ENCODE results near the gene SOCS7.

The SOCS7 gene

GRCh38 chr17:38351412-38352222, at the start of gene SOCS7:
Gene SOCS7, plus strand, starts transcription at chr17:38351844. Its CDS starts 209 bp downstream, at chr17:38352053.
- peak; percentile 89 for DNase-seq (ENCODE audit: low read depth)
- H3K4me3 ChIP-seq (ENCODE audit: control insufficient read depth, low read depth, low read length) = peak within 1 kb of the TSS; percentile 70

GRCh38 chr17:38315497-38315896, 36.1 kb upstream of the SOCS7 start:
- no peak for TF ChIP-seq CTCF (conservative IDR thresholded peaks at IDR 0.05; ENCODE audit: control insufficient read depth, insufficient read depth, low read depth, low read length)
- no peak overlapping the region for H3K4me3 ChIP-seq (ENCODE audit: control insufficient read depth, low read depth, low read length)
- no peak for DNase-seq (ENCODE audit: low read depth)

More at GRCh38 chr17:38351412-38352222, at the start of gene SOCS7:
- TF ChIP-seq CTCF (conservative IDR thresholded peaks at IDR 0.05; ENCODE audit: control insufficient read depth, insufficient read depth, low read depth, low read length) = no peak

- TF ChIP-seq CTCF (conservative IDR thresholded peaks at IDR 0.05; ENCODE audit: control insufficient read depth, insufficient read depth, low read depth, low read length) = no peak
- no peak overlapping the region for H3K4me3 ChIP-seq (ENCODE audit: control insufficient read depth, low read depth, low read length)
- no peak for DNase-seq (ENCODE audit: low read depth)
Observed at GRCh38 chr17:38317081-38317480, 34.6 kb upstream of the SOCS7 start.

DNA sequence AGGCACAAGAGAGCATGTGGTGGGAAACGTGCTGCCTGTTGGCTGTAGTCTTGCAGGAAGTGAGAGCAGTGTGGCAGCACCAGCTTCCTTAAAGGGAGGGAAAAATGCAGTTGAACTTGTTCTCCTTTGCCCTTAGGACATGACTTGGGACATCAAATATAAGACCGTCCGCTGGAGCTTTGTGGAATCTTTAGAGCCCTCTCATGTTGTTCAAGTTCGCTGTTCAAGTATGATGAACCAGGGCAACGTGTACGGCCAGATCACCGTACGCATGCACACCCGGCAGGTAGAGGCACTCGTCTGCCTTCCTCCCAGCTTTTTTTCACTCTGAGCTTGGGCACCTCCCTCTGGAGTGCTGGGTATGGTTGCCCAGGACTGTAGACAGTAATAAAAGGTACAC, 31.2 kb upstream of the SOCS7 start:
- TF ChIP-seq CTCF (conservative IDR thresholded peaks at IDR 0.05; ENCODE audit: control insufficient read depth, insufficient read depth, low read depth, low read length) = no peak
- no peak for DNase-seq (ENCODE audit: low read depth)

DNA sequence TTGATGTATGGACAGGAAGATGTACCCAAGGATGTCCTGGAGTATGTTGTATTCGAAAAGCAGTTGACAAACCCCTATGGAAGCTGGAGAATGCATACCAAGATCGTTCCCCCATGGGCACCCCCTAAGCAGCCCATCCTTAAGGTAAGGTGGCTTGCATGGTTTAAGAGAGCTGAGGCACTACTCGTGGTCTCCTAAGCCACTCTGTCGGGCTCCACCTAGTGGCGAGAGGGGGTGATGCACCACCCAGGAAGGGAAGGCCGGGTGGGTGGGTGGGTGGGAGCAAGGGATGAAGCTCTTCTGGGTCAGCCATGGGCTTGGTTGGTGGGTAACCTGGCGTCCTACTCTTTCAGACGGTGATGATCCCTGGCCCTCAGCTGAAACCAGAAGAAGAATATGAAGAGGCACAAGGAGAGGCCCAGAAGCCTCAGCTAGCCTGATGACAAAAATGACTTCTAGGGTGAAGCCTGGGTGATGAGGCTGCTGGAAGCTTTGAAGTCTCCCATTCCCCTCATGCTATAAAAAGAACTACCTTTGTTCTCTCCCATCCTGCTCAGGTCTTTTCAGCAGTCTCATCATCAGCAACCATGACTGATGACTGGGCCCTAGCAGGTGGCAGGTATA, 29.4 kb upstream of the SOCS7 start:
- DNase-seq (ENCODE audit: low read depth) = peak; percentile 52
- no peak overlapping the region for H3K4me3 ChIP-seq (ENCODE audit: control insufficient read depth, low read depth, low read length)
- peak; percentile 61 for TF ChIP-seq CTCF (conservative IDR thresholded peaks at IDR 0.05; ENCODE audit: control insufficient read depth, insufficient read depth, low read depth, low read length)

More for the DNA sequence above, 31.2 kb upstream of the SOCS7 start:
- H3K4me3 ChIP-seq (ENCODE audit: control insufficient read depth, low read depth, low read length) = no peak overlapping the region

- TF ChIP-seq CTCF (conservative IDR thresholded peaks at IDR 0.05; ENCODE audit: control insufficient read depth, insufficient read depth, low read depth, low read length) = no peak
- H3K4me3 ChIP-seq (ENCODE audit: control insufficient read depth, low read depth, low read length) = no peak overlapping the region
Observed at GRCh38 chr17:38322897-38323296, 28.7 kb upstream of the SOCS7 start.

More at GRCh38 chr17:38322897-38323296, 28.7 kb upstream of the SOCS7 start:
- DNase-seq (ENCODE audit: low read depth) = no peak

All from fibroblast of mammary gland (primary cell).